ENCODE measurements around the gene ADAMTS9.
"Not testable (repeated sequence)": the region's sequence is repeated elsewhere in the genome, so short reads cannot be mapped to it uniquely, and the experiment has no call there.

ADAMTS9 gene

DNA sequence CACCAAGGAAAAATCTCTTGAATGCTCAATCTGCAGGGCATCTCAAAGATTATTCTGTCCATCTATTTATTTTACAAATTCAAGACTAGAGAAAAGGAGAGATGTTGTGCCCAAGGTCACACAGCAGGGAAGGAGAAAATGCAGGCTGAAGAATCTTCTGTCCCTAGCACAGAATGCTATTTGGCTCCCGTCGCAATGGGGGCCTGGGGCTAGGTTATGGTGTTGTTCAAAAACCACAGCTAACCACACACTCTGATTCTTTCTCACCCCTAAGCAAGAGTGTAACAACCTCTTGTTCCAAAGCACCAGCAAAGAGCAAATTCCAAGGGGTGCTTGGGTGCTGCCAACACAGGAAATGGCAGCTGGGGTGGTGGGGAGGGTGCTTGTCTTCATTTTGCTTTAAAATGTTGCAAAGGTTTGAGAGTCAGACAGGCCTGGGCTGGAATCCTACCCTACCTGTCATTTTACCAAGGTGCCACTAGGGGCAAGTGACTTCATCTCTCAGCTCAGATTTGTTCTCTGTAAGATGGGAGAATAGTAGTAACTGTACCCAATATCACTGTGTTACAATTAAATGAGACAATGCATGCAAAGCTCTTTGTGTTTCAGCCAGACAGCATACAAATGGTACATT is 112.5 kb downstream of the ADAMTS9 start:
- DNase-seq (ENCODE audit: low read depth in 3 of 3): no peak

DNA sequence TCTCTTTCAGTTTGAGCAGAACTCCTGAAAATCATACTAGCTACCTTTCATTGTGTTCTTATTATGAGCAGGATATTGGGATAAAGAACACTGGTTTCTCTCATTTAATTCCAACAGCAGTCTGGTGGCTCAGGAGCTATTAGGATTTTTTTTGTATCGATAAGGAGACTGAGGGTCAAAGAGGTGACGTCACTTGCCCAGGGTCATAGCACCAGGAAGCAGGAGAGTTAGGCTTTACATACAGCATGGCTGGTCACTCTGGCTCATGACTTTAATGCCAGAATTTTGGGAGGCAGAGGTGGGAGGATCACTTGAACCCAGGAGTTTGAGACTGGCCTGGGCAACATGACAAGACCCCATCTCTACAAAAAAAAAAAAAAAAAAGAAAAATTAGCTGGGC is 113.6 kb downstream of the ADAMTS9 start:
- no peak for DNase-seq (ENCODE audit: low read depth in 3 of 3)

DNA sequence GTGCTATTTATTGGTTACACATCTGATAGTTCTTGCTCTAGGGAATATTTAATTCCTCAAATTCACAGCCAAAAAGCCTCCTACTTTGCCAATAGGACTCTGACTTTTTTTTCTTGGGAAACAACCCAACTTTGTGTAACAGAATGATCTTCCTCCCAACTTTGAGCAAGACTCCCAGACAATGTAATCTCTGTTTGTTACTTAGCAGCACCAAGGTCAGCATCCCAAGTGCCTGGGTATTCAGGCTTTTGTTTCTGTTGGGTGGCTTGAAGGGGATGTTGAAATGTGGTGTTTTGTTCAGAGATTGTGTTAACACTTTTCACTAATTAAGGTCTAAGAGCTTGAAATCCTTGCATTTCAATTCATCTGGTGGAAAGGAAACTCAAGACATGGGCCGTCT is 115.8 kb downstream of the ADAMTS9 start:
- DNase-seq (ENCODE audit: low read depth in 3 of 3): no peak

DNA sequence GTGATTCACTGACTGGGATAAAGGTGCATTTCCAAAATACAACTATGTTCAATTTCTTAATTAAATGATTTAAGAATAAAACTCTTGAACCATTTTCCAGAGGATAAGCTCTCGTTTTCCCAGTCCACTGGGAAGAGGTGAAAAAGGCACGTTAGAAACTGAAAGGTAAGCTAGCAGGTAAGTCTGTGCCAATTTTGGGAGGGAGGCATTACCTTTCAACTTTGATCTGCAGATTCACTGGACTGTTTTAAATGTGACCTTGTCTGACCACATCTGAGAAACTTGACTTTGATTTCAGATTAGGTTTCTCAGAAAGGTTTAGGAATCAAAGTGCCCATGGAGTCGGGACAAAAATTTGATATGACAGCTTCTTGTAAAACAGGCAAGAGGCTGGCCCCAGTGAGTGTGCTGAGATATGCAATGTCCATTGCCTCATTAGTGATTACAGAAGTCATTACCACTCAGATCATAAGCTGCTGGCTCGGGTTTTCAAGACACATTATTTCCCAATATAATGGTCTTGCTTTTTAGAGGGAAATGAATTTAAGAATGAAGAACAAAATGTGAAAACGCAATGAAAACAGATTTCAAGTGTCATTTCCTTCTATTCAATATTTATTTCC is 118.8 kb downstream of the ADAMTS9 start:
- no peak for DNase-seq (ENCODE audit: low read depth in 3 of 3)

DNA sequence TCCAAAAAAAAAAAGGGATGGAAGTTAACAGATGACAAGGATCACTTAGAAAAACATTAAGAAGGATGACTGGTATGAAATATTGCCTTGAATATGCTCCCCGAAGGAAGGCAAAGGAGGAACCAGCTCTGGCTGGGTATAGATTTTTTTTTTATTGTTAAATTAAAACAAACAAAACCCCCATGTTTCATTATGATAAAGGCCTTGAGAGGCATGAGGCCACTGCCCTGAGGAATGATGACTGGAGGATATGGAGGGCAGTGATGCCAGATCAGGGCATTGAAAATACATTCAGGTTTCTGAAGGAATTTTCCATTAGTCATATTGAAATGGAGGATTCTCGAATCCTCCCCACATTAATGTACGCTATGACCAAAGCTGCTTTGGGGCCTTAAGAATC is 120.9 kb downstream of the ADAMTS9 start:
- no peak for DNase-seq (ENCODE audit: low read depth in 3 of 3)

DNA sequence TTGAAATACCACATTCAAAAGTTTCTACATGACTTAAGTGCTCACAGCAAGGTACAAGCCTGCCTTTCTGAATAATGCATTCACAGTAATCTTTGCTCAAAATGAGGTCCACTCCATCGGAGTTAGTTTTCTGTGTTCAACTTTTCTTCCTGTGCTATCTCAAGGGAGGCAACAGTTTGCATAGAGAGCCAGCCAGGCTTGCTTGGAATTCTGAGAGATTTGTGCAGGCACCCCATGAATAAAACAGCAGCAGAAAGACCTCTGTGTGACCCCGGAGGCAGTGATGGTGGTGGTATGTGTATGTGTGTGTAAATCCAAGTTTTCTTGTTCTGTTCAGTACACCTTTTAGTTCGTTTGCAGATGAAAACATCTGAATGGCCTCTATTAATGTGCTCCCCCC is 124.0 kb downstream of the ADAMTS9 start:
- DNase-seq (ENCODE audit: low read depth in 3 of 3): no peak

DNA sequence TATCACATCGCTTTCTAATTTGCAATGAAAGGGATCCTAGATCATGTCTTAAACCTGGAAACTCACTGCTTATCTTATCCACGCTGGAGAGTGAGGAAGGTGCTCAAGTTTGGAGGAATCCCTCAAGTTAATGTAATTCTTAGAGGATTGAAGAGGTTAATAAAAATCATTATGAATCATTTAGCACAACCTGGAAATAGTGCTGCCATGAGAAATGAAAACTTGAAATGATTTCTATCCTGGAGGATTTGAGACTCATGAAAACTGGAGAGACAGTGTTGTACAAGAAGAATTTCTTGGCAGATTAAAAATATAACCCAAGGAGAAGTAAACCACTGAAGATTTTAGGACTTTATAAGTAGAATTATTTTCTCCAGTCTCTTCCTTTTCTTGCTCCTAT is 125.9 kb downstream of the ADAMTS9 start:
- DNase-seq (ENCODE audit: low read depth in 3 of 3): no peak

DNA sequence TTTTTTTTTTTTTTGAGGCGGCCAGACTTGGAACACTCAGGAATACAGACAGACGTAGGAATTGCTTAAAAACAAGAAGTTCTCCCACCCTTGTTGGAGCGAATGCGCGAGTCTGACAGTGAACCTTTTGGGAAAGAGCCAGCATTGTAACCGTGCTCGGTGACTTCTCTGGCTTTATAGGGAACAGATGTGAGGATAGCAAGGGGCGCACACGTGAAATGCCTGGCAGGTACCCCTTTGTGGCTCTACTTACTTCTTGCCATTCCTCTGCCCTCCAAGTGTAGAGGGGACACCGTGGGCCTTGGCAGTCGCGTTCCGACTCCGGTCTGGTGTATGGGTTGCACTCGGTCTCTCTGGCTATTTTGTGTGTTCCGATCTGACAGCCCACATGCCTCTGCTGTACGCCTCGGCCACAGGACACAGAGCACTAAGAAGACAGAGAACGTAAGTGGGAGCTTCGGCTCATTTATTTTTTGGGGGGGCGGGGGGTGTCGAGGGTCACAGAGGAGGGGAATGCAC is 126.4 kb downstream of the ADAMTS9 start:
- no peak for DNase-seq (ENCODE audit: low read depth in 3 of 3)

DNA sequence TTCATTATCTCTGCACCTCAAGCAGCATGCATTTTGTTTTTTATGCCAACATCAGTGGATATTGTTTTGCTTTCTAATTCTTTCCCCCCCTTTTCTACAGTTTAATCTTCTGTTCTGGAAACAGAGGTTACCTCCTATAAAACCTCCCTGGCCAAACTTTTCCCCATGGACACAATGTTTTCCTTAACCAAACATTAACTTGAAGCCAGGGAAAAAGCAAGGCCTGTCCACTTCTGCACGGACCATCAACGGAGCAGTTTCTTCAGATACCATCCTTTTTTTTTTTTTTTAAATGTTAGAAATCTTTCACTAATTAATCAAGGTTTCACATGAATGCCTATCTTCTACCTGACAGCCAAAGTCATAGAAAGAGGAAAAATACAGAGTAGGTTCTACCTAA is 127.0 kb downstream of the ADAMTS9 start:
- DNase-seq (ENCODE audit: low read depth in 3 of 3): no peak

DNA sequence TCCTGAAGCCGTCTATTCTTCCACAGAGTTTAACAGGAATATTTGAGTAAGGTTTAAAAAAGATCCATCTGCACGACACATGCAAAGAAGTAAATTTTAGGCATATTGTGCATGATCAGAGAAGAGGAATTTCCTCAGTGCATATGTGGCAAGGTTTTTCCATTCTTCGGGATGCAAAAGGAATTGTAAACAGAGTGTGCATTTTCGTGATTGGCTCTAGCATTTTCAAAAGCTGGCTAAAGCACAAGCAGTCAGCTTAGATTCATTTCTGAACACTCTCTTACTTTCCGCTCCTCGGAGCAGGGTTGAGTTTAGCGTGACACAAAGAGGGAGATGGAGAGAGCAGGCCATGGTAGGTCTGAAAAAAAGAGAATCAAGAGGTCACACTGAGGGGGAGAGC is 128.2 kb downstream of the ADAMTS9 start:
- no peak for DNase-seq (ENCODE audit: low read depth in 3 of 3)

DNA sequence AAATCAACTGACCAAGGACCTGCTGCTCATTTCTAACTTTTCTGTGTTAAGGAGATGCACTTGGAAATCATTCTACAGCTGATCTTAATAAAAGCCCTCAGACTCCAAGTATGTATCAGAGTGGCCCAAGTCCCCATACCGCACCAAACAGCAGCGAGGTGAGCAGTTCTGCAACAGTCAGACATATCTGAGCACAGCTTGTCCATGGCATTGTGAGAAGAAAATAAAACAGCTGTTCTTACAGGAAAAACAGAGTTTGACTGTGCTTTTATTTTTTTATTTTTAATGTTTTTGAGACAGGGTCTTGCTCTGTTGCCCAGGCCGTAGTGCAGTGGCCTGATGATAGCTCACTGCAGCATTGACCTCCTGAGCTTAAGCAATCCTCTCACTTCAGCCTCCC is 131.8 kb downstream of the ADAMTS9 start:
- no peak for DNase-seq (ENCODE audit: low read depth in 3 of 3)

DNA sequence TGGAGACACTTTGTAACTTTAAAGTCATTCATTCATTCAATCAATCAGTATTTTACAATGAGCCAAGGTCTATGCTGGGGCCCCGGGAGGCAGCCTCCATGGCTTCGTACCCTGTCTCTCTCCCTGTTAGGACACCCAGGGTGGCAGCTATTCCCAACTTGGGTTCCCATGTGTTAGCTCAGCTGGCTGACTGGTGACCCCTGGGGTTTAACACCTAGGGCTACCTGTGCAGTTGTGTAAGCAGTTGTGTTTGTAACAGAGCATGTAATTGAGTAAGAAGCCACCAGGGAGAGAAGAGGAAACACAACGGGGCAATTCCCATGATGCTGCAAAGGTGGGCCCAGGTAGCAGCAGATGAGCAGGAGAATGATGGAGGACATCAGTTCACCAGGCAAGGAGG is 132.4 kb downstream of the ADAMTS9 start:
- DNase-seq (ENCODE audit: low read depth in 3 of 3): no peak

DNA sequence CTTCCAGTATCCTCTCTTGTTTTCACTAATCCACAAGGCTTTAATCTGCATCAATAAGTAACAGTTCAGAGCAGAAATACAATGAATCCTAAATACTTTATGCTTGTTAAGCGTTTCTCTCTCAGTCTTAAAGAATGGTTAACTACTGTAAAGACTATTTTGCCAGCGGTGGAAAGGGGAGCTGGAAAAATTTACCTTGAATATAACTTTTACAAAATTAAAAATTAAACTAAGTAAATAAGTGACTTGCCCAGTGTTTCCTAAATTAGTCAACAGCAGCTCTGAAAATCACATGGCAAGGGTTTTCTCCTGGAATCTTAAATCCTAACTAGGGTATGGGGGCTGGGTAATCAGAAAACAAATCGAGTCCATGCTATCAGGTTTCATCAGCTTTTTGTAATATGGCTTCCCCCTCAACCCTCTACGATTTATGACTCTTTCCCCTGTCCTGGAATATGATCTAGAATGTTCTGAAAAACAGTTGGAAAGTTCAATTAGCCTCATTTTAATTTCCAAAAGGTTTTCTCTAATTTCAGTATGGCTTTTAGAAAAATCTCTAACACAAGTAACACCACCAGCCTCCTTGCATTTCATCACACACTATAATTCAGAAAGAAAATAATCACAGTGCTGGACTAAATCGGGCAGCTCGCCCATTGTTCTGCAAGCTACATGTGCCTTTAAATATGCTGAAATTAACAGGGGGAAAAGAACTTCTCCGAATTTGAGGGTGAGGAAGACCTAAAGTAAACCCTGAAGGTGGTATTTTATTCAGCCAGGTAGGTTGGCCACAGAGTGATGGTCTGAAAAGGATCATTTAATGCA is 133.5 kb downstream of the ADAMTS9 start:
- DNase-seq (ENCODE audit: low read depth in 3 of 3): no peak

DNA sequence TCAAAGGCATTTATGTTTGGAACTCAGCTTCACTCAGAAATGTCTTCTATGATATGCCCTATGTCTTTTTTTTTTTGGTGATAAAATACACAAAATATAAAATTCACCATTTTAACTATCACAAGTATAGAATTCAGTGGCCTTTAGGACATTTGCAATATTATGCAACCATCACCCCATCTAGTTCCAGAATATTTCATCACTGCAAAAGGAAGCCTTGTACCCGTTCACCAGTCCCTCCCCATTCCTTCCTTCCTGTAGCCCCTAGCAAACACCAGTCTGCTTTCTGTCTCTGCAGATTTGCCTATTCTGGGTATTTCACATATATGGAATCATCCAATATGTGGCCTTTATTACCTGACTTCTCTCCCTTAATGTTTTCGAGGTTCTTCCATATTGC is 134.8 kb downstream of the ADAMTS9 start:
- no peak for DNase-seq (ENCODE audit: low read depth in 3 of 3)

DNA sequence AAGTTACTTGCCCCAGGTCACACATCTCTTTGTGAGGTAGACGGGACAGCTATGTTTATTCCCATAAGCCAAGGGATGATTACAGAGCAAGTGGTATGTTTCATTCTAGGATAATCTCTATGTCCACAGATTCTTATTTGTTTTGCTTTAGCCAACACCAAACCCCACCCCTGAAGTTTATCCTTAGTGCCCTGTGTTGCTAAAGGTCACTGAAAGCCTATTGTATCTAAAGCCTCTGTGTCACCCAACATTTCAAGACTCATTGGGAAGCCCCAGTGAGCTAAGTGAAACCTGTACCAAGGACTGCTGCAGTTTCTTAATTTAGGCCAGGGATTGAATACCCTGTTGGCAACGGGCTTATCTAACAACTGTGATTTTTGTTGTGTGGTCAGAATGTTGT is 135.6 kb downstream of the ADAMTS9 start:
- no peak for DNase-seq (ENCODE audit: low read depth in 3 of 3)

DNA sequence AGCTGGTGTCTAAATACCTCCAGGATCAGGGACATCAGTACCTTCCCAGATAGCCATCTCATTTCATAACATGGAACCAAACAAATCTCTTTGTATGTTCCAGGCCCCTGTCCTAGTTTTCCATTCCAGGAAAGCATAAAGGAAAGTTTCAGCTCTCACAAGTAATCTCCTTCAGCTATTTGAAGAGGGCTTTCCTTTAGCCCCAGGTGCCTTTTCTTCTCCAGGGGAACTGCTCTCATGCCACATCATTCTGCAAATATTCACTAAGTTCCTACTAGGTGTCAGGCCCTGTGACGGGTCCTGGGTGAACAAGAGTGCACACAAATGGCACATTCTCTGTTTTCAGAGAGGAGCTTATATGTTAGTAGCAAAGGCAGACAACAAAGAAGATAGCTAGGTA is 136.1 kb downstream of the ADAMTS9 start:
- no peak for DNase-seq (ENCODE audit: low read depth in 3 of 3)

DNA sequence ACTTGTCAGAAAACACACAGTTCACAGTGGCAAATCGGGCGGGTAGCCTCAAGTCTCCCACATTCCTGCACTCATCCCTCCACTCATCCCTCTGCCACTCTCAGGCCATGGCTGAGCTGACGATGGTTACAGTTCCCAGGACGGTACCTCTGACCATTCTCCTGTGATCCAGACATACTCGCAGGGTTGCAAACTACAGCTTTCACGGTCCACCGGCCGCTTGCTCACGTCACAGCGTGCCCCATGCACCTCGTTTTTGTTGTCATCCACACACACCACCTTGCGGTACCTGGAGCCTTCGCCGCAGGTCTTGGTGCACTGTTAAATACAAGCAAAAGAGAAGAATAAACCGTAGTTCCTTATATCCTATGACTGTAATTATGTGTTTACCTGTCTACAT is 137.1 kb downstream of the ADAMTS9 start:
- DNase-seq (ENCODE audit: low read depth in 3 of 3): no peak

DNA sequence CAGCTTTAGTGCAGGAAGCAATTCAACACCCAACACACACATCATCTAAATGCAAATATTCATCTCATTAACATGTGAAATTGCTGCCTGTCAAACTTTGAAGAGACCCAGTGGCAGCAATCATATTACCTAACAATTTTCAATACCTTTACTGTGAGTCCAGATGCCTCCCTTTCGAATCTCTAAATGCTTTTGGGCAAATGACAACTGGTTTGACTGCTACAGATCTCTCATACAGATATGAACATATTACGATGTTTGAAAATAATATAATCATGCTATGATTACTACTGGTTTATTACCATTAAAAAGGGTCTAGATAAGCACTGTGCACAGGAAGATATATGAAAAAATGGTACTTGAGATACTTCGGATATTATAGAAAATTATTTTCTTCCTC is 137.9 kb downstream of the ADAMTS9 start:
- no peak for DNase-seq (ENCODE audit: low read depth in 3 of 3)

DNA sequence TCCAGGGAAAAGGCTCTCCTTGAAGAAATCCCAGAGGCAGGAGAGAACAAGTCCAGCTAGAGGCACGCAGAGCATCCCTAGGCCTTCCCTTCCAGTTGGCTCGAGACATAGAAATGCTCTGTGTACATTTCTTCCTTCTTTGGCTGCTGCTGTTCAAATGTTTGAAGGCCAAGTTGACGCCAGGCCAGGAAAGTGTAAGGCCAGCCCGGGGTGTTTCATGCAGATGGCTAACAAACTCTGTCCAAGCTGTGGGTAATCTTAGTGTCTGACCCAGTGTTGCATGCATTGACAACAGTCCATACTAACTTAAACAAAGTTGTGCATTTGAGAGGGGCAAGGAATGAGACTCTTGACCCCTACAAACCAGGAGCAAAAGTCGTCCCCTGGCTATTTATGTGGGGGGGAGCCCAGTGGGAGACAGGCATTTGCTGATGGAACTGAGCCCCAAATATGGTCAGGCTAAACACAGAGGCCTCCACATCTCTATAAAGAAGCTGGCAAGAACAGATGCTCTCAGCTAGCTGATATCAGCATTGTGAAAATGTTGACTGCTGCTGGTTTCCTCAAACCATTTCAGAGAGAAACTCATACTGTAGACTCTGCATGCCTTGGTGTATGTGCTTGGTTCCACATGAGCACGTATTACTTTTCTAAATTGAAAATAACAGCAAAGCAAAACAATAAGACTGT is 139.5 kb downstream of the ADAMTS9 start:
- DNase-seq (ENCODE audit: low read depth in 3 of 3): no peak

DNA sequence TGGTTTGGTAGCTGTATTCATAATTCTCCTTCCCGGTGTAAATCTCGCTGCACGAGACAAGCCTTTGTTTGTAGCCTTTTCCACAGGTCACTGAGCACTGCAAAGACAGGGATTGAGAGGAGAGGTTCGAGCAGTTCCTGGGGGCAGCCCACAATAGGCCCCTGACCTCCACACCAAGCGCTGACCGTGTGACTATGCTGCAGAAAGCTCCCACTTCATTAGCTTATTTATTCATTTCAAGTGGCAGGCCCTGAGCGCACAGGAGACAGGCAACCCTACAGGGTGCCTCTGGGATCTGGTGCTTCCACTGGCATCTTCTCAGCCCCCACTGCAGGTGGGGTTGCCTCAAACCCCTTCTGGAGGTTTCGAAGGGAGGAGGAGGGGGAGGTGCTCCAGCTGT is 140.9 kb downstream of the ADAMTS9 start:
- no peak for DNase-seq (ENCODE audit: low read depth in 3 of 3)

DNA sequence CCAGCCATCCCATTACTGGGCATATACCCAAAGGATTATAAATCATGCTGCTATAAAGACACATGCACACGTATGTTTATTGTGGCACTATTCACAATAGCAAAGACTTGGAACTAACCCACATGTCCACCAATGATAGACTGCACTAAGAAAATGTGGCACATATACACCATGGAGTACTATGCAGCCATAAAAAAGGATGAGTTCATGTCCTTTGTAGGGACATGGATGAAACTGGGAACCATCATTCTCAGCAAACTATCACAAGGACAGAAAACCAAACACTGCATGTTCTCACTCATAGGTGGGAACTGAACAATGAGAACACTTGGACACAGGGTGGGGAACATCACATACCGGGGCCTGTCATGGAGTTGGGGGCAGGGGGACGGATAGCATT is 142.6 kb downstream of the ADAMTS9 start:
- DNase-seq (ENCODE audit: low read depth in 3 of 3): not testable (repeated sequence)

DNA sequence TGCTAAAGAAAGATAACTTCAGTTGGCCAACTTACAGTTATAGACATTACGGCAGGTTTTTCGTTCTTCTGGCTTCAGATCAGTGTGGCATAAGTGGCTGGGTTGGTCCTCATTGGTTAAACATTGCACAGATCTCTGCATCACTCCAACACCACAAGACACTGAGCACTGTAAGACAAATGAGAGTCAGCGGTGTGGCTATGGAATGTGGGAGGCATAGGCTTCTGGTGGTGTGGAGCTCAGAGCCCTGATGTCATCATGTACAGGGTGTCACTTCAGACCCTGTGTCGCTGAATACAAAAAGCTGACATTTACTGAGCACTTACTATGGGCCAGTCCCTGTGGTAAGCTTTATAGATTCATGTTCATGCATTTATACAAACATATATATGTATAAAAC is 146.0 kb downstream of the ADAMTS9 start:
- no peak for DNase-seq (ENCODE audit: low read depth in 3 of 3)
